IPS-18a (cell line): ENCODE data around the gene OR13F1.
"Not testable (repeated sequence)": the region's sequence is repeated elsewhere in the genome, so short reads cannot be mapped to it uniquely, and the experiment has no call there.

Source experiments
- H3K27ac ChIP-seq: one replicate; pipeline ENCODE4 v1.5.1; 2013; ENCODE audit warnings: low read length
- H3K27me3 ChIP-seq: one replicate; pipeline ENCODE4 v1.6.1; 2013; ENCODE audit warnings: mild to moderate bottlenecking, low read length; ENCODE audit not compliant: control insufficient read depth, insufficient read depth
- H3K36me3 ChIP-seq: one replicate; pipeline ENCODE4 v1.6.1; 2013; ENCODE audit warnings: low read depth, low read length; ENCODE audit not compliant: control insufficient read depth
- H3K4me1 ChIP-seq: one replicate; pipeline ENCODE4 v1.6.1; 2013; ENCODE audit warnings: low read depth, low read length; ENCODE audit not compliant: control insufficient read depth
- H3K4me3 ChIP-seq: one replicate; pipeline ENCODE4 v1.5.1; 2013; ENCODE audit warnings: low read length
- H3K9ac ChIP-seq: one replicate; pipeline ENCODE4 v1.6.1; 2013; ENCODE audit warnings: mild to moderate bottlenecking, low read length, moderate library complexity
- H3K9me3 ChIP-seq: one replicate; pipeline ENCODE4 v1.6.1; 2013; ENCODE audit warnings: low read depth, low read length; ENCODE audit not compliant: control insufficient read depth

Gene OR13F1

GRCh38 chr9:104503963-104504362 is at the start of gene OR13F1:
Gene OR13F1 (plus strand): TSS chr9:104504263. CDS start chr9:104504263, 0 bp downstream.
- Histone ChIP-seq H3K36me3 (no peaks in the 10 kb centered on the region), H3K27ac (no peak within 1 kb of the TSS), H3K9ac (no peak within 1 kb of the TSS), H3K27me3 (no peaks in the 10 kb centered on the region), H3K4me1 (no peaks in the 10 kb centered on the region), H3K4me3 (no peak within 1 kb of the TSS), H3K9me3 (no peaks in the 10 kb centered on the region)

- Histone ChIP-seq H3K4me3 (no peak overlapping the region), H3K9me3 (no peaks in the 10 kb centered on the region)
These were observed 47.2 kb upstream of the OR13F1 start for GRCh38 chr9:104456831-104457230.

GRCh38 chr9:104463864-104464263 is 40.2 kb upstream of the OR13F1 start:
- H3K36me3 ChIP-seq = no peaks in the 10 kb centered on the region
- no peak overlapping the region for H3K9ac ChIP-seq
- H3K4me1 ChIP-seq = no peaks in the 10 kb centered on the region
- H3K27me3 ChIP-seq = no peaks in the 10 kb centered on the region
- no peak overlapping the region for H3K4me3 ChIP-seq
- H3K27ac ChIP-seq = no peak overlapping the region
- peaks cover 2% of the 10 kb centered on the region for H3K9me3 ChIP-seq

More at GRCh38 chr9:104456831-104457230, 47.2 kb upstream of the OR13F1 start:
- Histone ChIP-seq H3K36me3 (no peaks in the 10 kb centered on the region), H3K27ac (no peak overlapping the region), H3K27me3 (no peaks in the 10 kb centered on the region), H3K4me1 (no peaks in the 10 kb centered on the region), H3K9ac (no peak overlapping the region)

GRCh38 chr9:104468261-104468660 is 35.8 kb upstream of the OR13F1 start:
- Histone ChIP-seq H3K36me3 (no peaks in the 10 kb centered on the region), H3K27me3 (no peaks in the 10 kb centered on the region)

GRCh38 chr9:104482921-104483570 is 21.0 kb upstream of the OR13F1 start:
- no peaks in the 10 kb centered on the region for H3K36me3 ChIP-seq
- H3K9ac ChIP-seq = no peak overlapping the region
- H3K27ac ChIP-seq = no peak overlapping the region
- no peak overlapping the region for H3K4me3 ChIP-seq
- H3K9me3 ChIP-seq = no peaks in the 10 kb centered on the region
- no peaks in the 10 kb centered on the region for H3K27me3 ChIP-seq
- H3K4me1 ChIP-seq = no peaks in the 10 kb centered on the region

More at GRCh38 chr9:104468261-104468660, 35.8 kb upstream of the OR13F1 start:
- Histone ChIP-seq H3K4me1 (no peaks in the 10 kb centered on the region), H3K9ac (no peak overlapping the region), H3K4me3 (no peak overlapping the region), H3K27ac (no peak overlapping the region), H3K9me3 (peaks cover 2% of the 10 kb centered on the region)

- H3K4me3 ChIP-seq = no peak overlapping the region
- H3K27me3 ChIP-seq = no peaks in the 10 kb centered on the region
- H3K9me3 ChIP-seq = no peaks in the 10 kb centered on the region
- no peaks in the 10 kb centered on the region for H3K36me3 ChIP-seq
- no peaks in the 10 kb centered on the region for H3K4me1 ChIP-seq
- no peak overlapping the region for H3K9ac ChIP-seq
- no peak overlapping the region for H3K27ac ChIP-seq
These were observed 19.0 kb upstream of the OR13F1 start for GRCh38 chr9:104485014-104485413.

- H3K4me1 ChIP-seq = no peaks in the 10 kb centered on the region
- H3K4me3 ChIP-seq = no peak overlapping the region
- no peaks in the 10 kb centered on the region for H3K36me3 ChIP-seq
- no peak overlapping the region for H3K9ac ChIP-seq
- no peaks in the 10 kb centered on the region for H3K27me3 ChIP-seq
- no peaks in the 10 kb centered on the region for H3K9me3 ChIP-seq
- no peak overlapping the region for H3K27ac ChIP-seq
These were observed 9.3 kb upstream of the OR13F1 start for GRCh38 chr9:104494808-104495207.

- H3K4me3 ChIP-seq = no peak overlapping the region
- no peak overlapping the region for H3K27ac ChIP-seq
- no peaks in the 10 kb centered on the region for H3K4me1 ChIP-seq
- no peaks in the 10 kb centered on the region for H3K27me3 ChIP-seq
- H3K9ac ChIP-seq = no peak overlapping the region
- H3K36me3 ChIP-seq = no peaks in the 10 kb centered on the region
- H3K9me3 ChIP-seq = no peaks in the 10 kb centered on the region
These were observed 623 bp upstream of the OR13F1 start for GRCh38 chr9:104503440-104503839.

- no peaks in the 10 kb centered on the region for H3K27me3 ChIP-seq
- H3K4me1 ChIP-seq = no peaks in the 10 kb centered on the region
- no peak overlapping the region for H3K9ac ChIP-seq
- H3K4me3 ChIP-seq = no peak overlapping the region
- H3K36me3 ChIP-seq = no peaks in the 10 kb centered on the region
- H3K27ac ChIP-seq = no peak overlapping the region
- H3K9me3 ChIP-seq = no peaks in the 10 kb centered on the region
These were observed 2.5 kb downstream of the OR13F1 start for GRCh38 chr9:104506565-104506964.

GRCh38 chr9:104514901-104515300 is 10.8 kb downstream of the OR13F1 start:
- Histone ChIP-seq H3K9ac (no peak overlapping the region), H3K27ac (no peak overlapping the region), H3K4me3 (no peak overlapping the region), H3K27me3 (no peaks in the 10 kb centered on the region), H3K9me3 (no peaks in the 10 kb centered on the region), H3K36me3 (no peaks in the 10 kb centered on the region), H3K4me1 (no peaks in the 10 kb centered on the region)

GRCh38 chr9:104520241-104520640 is 16.2 kb downstream of the OR13F1 start:
- H3K4me1 ChIP-seq, H3K9me3 ChIP-seq, H3K27ac ChIP-seq, H3K27me3 ChIP-seq, H3K36me3 ChIP-seq, H3K4me3 ChIP-seq, H3K9ac ChIP-seq: not testable (repeated sequence)

- H3K9ac ChIP-seq = no peak within 1 kb of the TSS
- no peak within 1 kb of the TSS for H3K4me3 ChIP-seq
- H3K36me3 ChIP-seq = no peaks in the 10 kb centered on the region
- no peak within 1 kb of the TSS for H3K27ac ChIP-seq
- no peaks in the 10 kb centered on the region for H3K4me1 ChIP-seq
- H3K9me3 ChIP-seq = no peaks in the 10 kb centered on the region
- no peaks in the 10 kb centered on the region for H3K27me3 ChIP-seq
These were observed 23.0 kb downstream of the OR13F1 start, which contains the start of gene OR13C4 for GRCh38 chr9:104527109-104527508. Gene OR13C4 (minus strand): TSS chr9:104527209. CDS start chr9:104527209, 0 bp downstream.
